ENCODE measurements around the gene MRPL10.
"Not testable (repeated sequence)": the region's sequence is repeated elsewhere in the genome, so short reads cannot be mapped to it uniquely, and the experiment has no call there.

MRPL10 gene

GRCh38 chr17:47792457-47792856 is 38.9 kb downstream of the MRPL10 start:
- DNase-seq (ENCODE audit: low read depth) = no peak

- DNase-seq (ENCODE audit: low read depth) = no peak
These were observed 40.3 kb downstream of the MRPL10 start for GRCh38 chr17:47791025-47791424.

GRCh38 chr17:47789611-47790561 is 41.5 kb downstream of the MRPL10 start:
- no peak for DNase-seq (ENCODE audit: low read depth)

GRCh38 chr17:47785538-47786123 is 45.7 kb downstream of the MRPL10 start:
- DNase-seq (ENCODE audit: low read depth) = no peak

GRCh38 chr17:47781397-47781796 is 49.9 kb downstream of the MRPL10 start:
- no peak for DNase-seq (ENCODE audit: low read depth)

GRCh38 chr17:47778184-47778635 is 53.1 kb downstream of the MRPL10 start:
- DNase-seq (ENCODE audit: low read depth) = no peak

- no peak for DNase-seq (ENCODE audit: low read depth)
These were observed 54.8 kb downstream of the MRPL10 start for GRCh38 chr17:47776330-47777197.

- no peak for DNase-seq (ENCODE audit: low read depth)
These were observed 56.3 kb downstream of the MRPL10 start for GRCh38 chr17:47774987-47775580.

GRCh38 chr17:47774331-47774730 is 57.0 kb downstream of the MRPL10 start:
- no peak for DNase-seq (ENCODE audit: low read depth)

GRCh38 chr17:47773649-47774048 is 57.7 kb downstream of the MRPL10 start:
- DNase-seq (ENCODE audit: low read depth) = not testable (repeated sequence)

All from T follicular helper cell (primary cell).